Lower lobe of right lung (tissue), 2 donors: ENCODE results near the gene PNLIPRP2. TPM values are rescaled to one million over a fixed set of nuclear protein-coding genes. Genes with fewer than 3 reads are reported as not detected.
A peak's percentile ranks its signal among the peaks of the same experiment; 100 is the strongest.

Experiments used
- ATAC-seq, 2 donors: fragments of 200-7000 bp; cut with Tn5 transposase; one replicate each; pipeline ENCODE4 v1.9.1; 2020 to 2022; ENCODE audit warnings: mild to moderate bottlenecking in 2 of 2, moderate library complexity in 2 of 2
- DNase-seq: peaks from one replicate; pipeline ENCODE4 v3.0.0-alpha.2; 2020
- H3K27ac ChIP-seq: fragments of 200-600 bp; one replicate; pipeline ENCODE4 v1.8.0; 2022
- H3K27me3 ChIP-seq: fragments of 200-600 bp; one replicate; pipeline ENCODE4 v1.8.0; 2022; ENCODE audit warnings: low read depth
- H3K36me3 ChIP-seq: fragments of 200-600 bp; one replicate; pipeline ENCODE4 v1.8.0; 2022; ENCODE audit warnings: mild to moderate bottlenecking
- H3K4me1 ChIP-seq: fragments of 200-600 bp; one replicate; pipeline ENCODE4 v1.8.0; 2022
- H3K4me3 ChIP-seq: fragments of 200-600 bp; one replicate; pipeline ENCODE4 v1.8.0; 2022; ENCODE audit warnings: mild to moderate bottlenecking
- H3K9me3 ChIP-seq: fragments of 200-600 bp; one replicate; pipeline ENCODE4 v1.8.0; 2022
- intact Hi-C: fragments of 100-400 bp; cut with DNase I; formaldehyde crosslinking; loops from one replicate; pipeline ENCODE4 v1.11.0; 2022
- total RNA-seq: library from RNA; stranded (reverse); fragmentation: NEBNext Ultra II Directional; extraction: Animal tissue kit (Norgen Biotek cat#: 25700); gene quantifications from one replicate; pipeline ENCODE4 v1.2.1, GENCODE V29; 2021
- TF ChIP-seq, protein P1 (sequence below): fragments of 200-600 bp; IDR thresholded peaks from one replicate; pipeline ENCODE4 v1.8.0; 2022; ENCODE audit warnings: antibody characterized with exemption, mild to moderate bottlenecking
- donor health status: DM: no; HTN: yes; CAD: no; lungs with severe emphysema.

Gene PNLIPRP2
- total RNA-seq, 1 donor from 2014 or later: not detected

DNA sequence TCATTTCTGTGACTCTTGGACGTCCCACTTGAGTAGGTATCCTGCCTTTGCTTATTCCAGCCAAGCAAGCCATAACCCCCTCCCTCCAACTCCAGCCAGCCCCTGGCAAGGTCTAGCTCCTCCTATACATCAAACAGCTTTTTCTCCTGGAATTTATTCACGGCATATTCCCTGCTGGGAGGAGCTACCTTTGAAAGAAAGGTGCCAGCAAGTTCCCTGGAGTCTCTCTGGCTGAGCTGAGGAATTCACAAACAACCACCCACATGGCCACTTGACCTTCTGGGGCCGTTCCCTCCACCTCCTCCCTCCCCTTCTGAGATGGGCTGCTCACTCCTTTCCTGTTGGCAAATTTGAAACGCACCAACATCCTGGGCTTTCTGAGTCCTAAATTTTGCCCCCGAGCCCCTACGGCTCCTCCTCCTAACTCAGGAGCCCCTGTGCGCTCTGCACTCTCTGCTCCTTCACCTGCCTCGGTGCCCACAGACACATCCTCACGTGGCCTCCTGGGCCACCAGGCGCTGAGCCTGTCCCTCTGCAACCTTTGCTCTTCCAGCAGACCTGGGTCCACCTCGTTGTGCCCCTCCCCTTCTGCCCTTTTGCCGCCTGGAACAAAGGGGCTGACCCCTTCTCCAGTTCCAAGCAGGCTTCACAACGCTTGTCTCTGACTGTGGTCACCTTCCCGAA, 73.6 kb downstream of the PNLIPRP2 start:
- TF ChIP-seq, protein P1, sequence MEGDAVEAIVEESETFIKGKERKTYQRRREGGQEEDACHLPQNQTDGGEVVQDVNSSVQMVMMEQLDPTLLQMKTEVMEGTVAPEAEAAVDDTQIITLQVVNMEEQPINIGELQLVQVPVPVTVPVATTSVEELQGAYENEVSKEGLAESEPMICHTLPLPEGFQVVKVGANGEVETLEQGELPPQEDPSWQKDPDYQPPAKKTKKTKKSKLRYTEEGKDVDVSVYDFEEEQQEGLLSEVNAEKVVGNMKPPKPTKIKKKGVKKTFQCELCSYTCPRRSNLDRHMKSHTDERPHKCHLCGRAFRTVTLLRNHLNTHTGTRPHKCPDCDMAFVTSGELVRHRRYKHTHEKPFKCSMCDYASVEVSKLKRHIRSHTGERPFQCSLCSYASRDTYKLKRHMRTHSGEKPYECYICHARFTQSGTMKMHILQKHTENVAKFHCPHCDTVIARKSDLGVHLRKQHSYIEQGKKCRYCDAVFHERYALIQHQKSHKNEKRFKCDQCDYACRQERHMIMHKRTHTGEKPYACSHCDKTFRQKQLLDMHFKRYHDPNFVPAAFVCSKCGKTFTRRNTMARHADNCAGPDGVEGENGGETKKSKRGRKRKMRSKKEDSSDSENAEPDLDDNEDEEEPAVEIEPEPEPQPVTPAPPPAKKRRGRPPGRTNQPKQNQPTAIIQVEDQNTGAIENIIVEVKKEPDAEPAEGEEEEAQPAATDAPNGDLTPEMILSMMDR: no peak
- intact Hi-C loops: no loop called here
- DNase-seq (no peak), ATAC-seq (peak; percentile 71 to 82)
- no peak overlapping the region for H3K27ac ChIP-seq
- no peaks in the 10 kb centered on the region for H3K36me3 ChIP-seq
- peaks cover 4% of the 10 kb centered on the region for H3K27me3 ChIP-seq
- no peak overlapping the region for H3K4me3 ChIP-seq
- peaks cover 28% of the 10 kb centered on the region for H3K4me1 ChIP-seq
- H3K9me3 ChIP-seq: no peaks in the 10 kb centered on the region

Other genes with a start within 250 kb of the PNLIPRP2 start
- not detected for gene PNLIPRP3, start 193.1 kb upstream of the PNLIPRP2 start, total RNA-seq
- gene PNLIP, start 75.0 kb upstream of the PNLIPRP2 start, total RNA-seq: not detected
- gene PNLIPRP1, start 30.0 kb upstream of the PNLIPRP2 start, total RNA-seq: not detected
- gene HSPA12A, start 121.6 kb downstream of the PNLIPRP2 start, total RNA-seq: 8.8 TPM
- 1.9 TPM for gene ENO4, start 228.5 kb downstream of the PNLIPRP2 start, total RNA-seq